SK-N-SH (cell line): ENCODE results near the gene ZAR1L. TPM values are rescaled to one million over a fixed set of nuclear protein-coding genes. Genes with fewer than 3 reads are reported as not detected.

Experiments used
- CTCF ChIA-PET: fragments of 300-600, 350-600 bp; formaldehyde crosslinking; extraction: SDS; loops from one replicate; lab custom pipeline; 2021; lab: Yijun Ruan, JAX
- POLR2A ChIA-PET: fragments of 350-600 bp; sonication (Branson Sonifier 250); formaldehyde crosslinking; extraction: SDS; loops from one replicate; lab custom pipeline; 2020; ENCODE audit warnings: antibody characterized with exemption, inconsistent platforms; lab: Yijun Ruan, JAX
- DNase-seq: peaks from one replicate; pipeline ENCODE4 v3.0.0; 2012
- H2AFZ ChIP-seq: fragments of 200-600 bp; sonication (generic); 2 replicates; pipeline ENCODE4 v1.8.1; 2016; ENCODE audit warnings: antibody characterized with exemption, mild to moderate bottlenecking, low read depth
- H3F3A ChIP-seq: fragments of 200-600 bp; sonication (generic); replicated peaks from 2 replicates; pipeline ENCODE3; 2016; ENCODE audit warnings: antibody characterized with exemption, mild to moderate bottlenecking; ENCODE audit not compliant: insufficient read depth
- H3K27ac ChIP-seq, 2 experiments: fragments of 200-500 bp in 1 of 2; fragments of 200-600 bp in 1 of 2; sonication (Bioruptor generic) in 1 of 2; sonication (generic), shearing (Covaris generic) in 1 of 2; 2 replicates each; pipeline versions ENCODE4 v1.5.1 to v1.6.1; 2014 to 2016; ENCODE audit warnings: low read depth in 2 of 2, inconsistent platforms in 1 of 2, low read length in 1 of 2, mild to moderate bottlenecking in 1 of 2, mixed read lengths in 1 of 2
- H3K27me3 ChIP-seq: fragments of 200-600 bp; sonication (generic), shearing (Covaris generic); 2 replicates; pipeline ENCODE4 v1.6.1; 2016; ENCODE audit warnings: mixed run types; ENCODE audit not compliant: insufficient read depth
- H3K36me3 ChIP-seq, 2 experiments: fragments of 200-500 bp in 1 of 2; fragments of 200-600 bp in 1 of 2; sonication (Bioruptor generic) in 1 of 2; sonication (generic) in 1 of 2; replicated peaks in 1 of 2; 2 replicates each; pipeline versions ENCODE3 to v1.5.1; 2014 to 2016; ENCODE audit warnings: low read length in 1 of 2, mild to moderate bottlenecking in 1 of 2; ENCODE audit not compliant: insufficient read depth in 2 of 2, control insufficient read depth in 1 of 2
- H3K4me1 ChIP-seq, 2 experiments: fragments of 200-500 bp in 1 of 2; fragments of 200-600 bp in 1 of 2; sonication (Bioruptor generic) in 1 of 2; sonication (generic), shearing (Covaris generic) in 1 of 2; 2 replicates each; pipeline versions ENCODE4 v1.5.1 to v1.6.1; 2014 to 2016; ENCODE audit warnings: low read depth in 1 of 2, low read length in 1 of 2, mixed run types in 1 of 2; ENCODE audit not compliant: insufficient read depth in 2 of 2, control insufficient read depth in 1 of 2
- H3K4me2 ChIP-seq: fragments of 200-600 bp; sonication (generic), shearing (Covaris generic); 2 replicates; pipeline ENCODE4 v1.6.1; 2017; ENCODE audit warnings: mixed run types
- H3K4me3 ChIP-seq, 2 experiments: fragments of 200-500 bp in 1 of 2; fragments of 200-600 bp in 1 of 2; sonication (Bioruptor generic) in 1 of 2; sonication (generic), shearing (Covaris generic) in 1 of 2; 2 replicates each; pipeline versions ENCODE4 v1.5.1 to v1.8.1; 2014 to 2016; ENCODE audit warnings: low read depth in 2 of 2, inconsistent platforms in 1 of 2, low read length in 1 of 2, mild to moderate bottlenecking in 1 of 2, mixed read lengths in 1 of 2, moderate library complexity in 1 of 2
- H3K79me2 ChIP-seq: fragments of 200-600 bp; sonication (generic); 2 replicates; pipeline ENCODE4 v1.8.1; 2017; ENCODE audit warnings: mild to moderate bottlenecking; ENCODE audit not compliant: insufficient read depth
- H3K9ac ChIP-seq: fragments of 200-600 bp; sonication (generic); 2 replicates; pipeline ENCODE4 v1.6.1; 2017; ENCODE audit warnings: mixed run types
- H3K9me2 ChIP-seq: fragments of 200-600 bp; sonication (generic); 2 replicates; pipeline ENCODE4 v1.6.1; 2017; ENCODE audit warnings: mixed run types
- H3K9me3 ChIP-seq: fragments of 200-600 bp; sonication (generic); 2 replicates; pipeline ENCODE4 v1.6.1; 2017; ENCODE audit warnings: mixed run types, mild to moderate bottlenecking, moderate library complexity
- H4K20me1 ChIP-seq: fragments of 200-600 bp; sonication (generic); 2 replicates; pipeline ENCODE4 v1.6.1; 2017; ENCODE audit warnings: mild to moderate bottlenecking, mixed run types; ENCODE audit not compliant: insufficient read depth
- CHD2 ChIP-seq: fragments of 150-350 bp; IDR thresholded peaks from 2 replicates; pipeline ENCODE4 v1.6.1; 2018; ENCODE audit warnings: low read length; ENCODE audit not compliant: partially characterized antibody
- EP300 ChIP-seq, 2 experiments: IDR thresholded peaks; 2 replicates each; pipeline versions ENCODE4 v1.4.0 to v1.6.1; 2012; ENCODE audit warnings: borderline replicate concordance in 1 of 2, low read depth in 1 of 2, low read length in 1 of 2
- EZH2phosphoT487 ChIP-seq: fragments of 200-600 bp; sonication (generic); IDR thresholded peaks from 2 replicates; pipeline ENCODE4 v1.6.1; 2017; ENCODE audit warnings: low read depth, mixed run types, mild to moderate bottlenecking, antibody characterized with exemption, moderate library complexity, borderline replicate concordance
- GATA2 ChIP-seq: sonication (generic); formaldehyde crosslinking; IDR thresholded peaks from 2 replicates; pipeline ENCODE4 v1.5.0; 2020; ENCODE audit warnings: mild to moderate bottlenecking, missing genetic modification reagents
- IRF3 ChIP-seq: fragments of 150-350 bp; IDR thresholded peaks from 2 replicates; pipeline ENCODE4 v1.6.1; 2016; ENCODE audit warnings: mild to moderate bottlenecking, low read depth, low read length
- JUND ChIP-seq: IDR thresholded peaks from 2 replicates; pipeline ENCODE4 v1.4.0; 2012
- MAX ChIP-seq: IDR thresholded peaks from 2 replicates; pipeline ENCODE4 v1.4.0; 2012; ENCODE audit warnings: low read depth
- MXI1 ChIP-seq: IDR thresholded peaks from 2 replicates; pipeline ENCODE4 v1.6.1; 2012; ENCODE audit warnings: mild to moderate bottlenecking, low read depth, low read length, improper control_type of control experiment
- NRF1 ChIP-seq: IDR thresholded peaks from 2 replicates; pipeline ENCODE4 v1.6.1; 2012; ENCODE audit warnings: low read depth, mild to moderate bottlenecking, low read length
- POLR2AphosphoS5 ChIP-seq: IDR thresholded peaks from 2 replicates; pipeline ENCODE4 v1.6.1; 2012; ENCODE audit warnings: low read depth, low read length
- RCOR1 ChIP-seq: fragments of 150-350 bp; IDR thresholded peaks from 2 replicates; pipeline ENCODE4 v1.6.1; 2017; ENCODE audit warnings: antibody characterized with exemption, low read length
- RXRA ChIP-seq: IDR thresholded peaks from 2 replicates; pipeline ENCODE4 v1.4.0; 2012; ENCODE audit warnings: low read depth, mild to moderate bottlenecking, borderline replicate concordance
- SIN3A ChIP-seq: IDR thresholded peaks from 2 replicates; pipeline ENCODE4 v1.6.1; 2012; ENCODE audit warnings: low read depth, mild to moderate bottlenecking, low read length, moderate library complexity, borderline replicate concordance
- SMC3 ChIP-seq: IDR thresholded peaks from 2 replicates; pipeline ENCODE4 v1.6.1; 2012; ENCODE audit warnings: low read depth, low read length, improper control_type of control experiment
- TEAD4 ChIP-seq: IDR thresholded peaks from 2 replicates; pipeline ENCODE4 v1.4.0; 2012; ENCODE audit warnings: mild to moderate bottlenecking, borderline replicate concordance; ENCODE audit not compliant: insufficient read depth
- USF1 ChIP-seq: IDR thresholded peaks from 2 replicates; pipeline ENCODE4 v1.4.0; 2012; ENCODE audit warnings: low read depth, borderline replicate concordance
- USF2 ChIP-seq: fragments of 150-350 bp; IDR thresholded peaks from 2 replicates; pipeline ENCODE4 v1.6.1; 2017; ENCODE audit warnings: antibody characterized with exemption, low read length, low read depth, borderline replicate concordance
- YY1 ChIP-seq: IDR thresholded peaks from 2 replicates; pipeline ENCODE4 v1.4.0; 2012; ENCODE audit warnings: low read depth, mild to moderate bottlenecking
- ZBTB33 ChIP-seq: IDR thresholded peaks from 2 replicates; pipeline ENCODE4 v1.4.0; 2012; ENCODE audit warnings: low read depth, borderline replicate concordance
- WGBS: methylation state at CpG from one replicate; pipeline ENCODE4 v1.1.6; 2017; ENCODE audit warnings: low lambda C conversion rate; 5-methylcytosine and 5-hydroxymethylcytosine counted together
- polyA plus RNA-seq, 3 experiments: library from polyadenylated mRNA; depleted of rRNA; stranded (reverse); fragments of >200 nt; gene quantifications; 2 replicates each; pipeline ENCODE4 v1.2.3, GENCODE V29; 2012

Gene ZAR1L
- polyA plus RNA-seq, 1 of the 3 experiments (the other 2 are of a cell fraction): 0.07 TPM

- Histone ChIP-seq H3K4me1 (peaks cover 0 to 6% of the 10 kb centered on the region in 2 experiments; a peak in 2 of 4 replicates), H3K79me2 (peaks cover 19% of the 10 kb centered on the region; the same call in 1 of the 2 replicates), H3K9me2 (no peaks in the 10 kb centered on the region), H3K27ac (peak overlapping the region; percentile 89 to 90; a peak in 3 of 4 replicates), H4K20me1 (no peaks in the 10 kb centered on the region), H3K27me3 (no peaks in the 10 kb centered on the region), H3K4me2 (peak overlapping the region; percentile 83), H3K9ac (peak overlapping the region; percentile 84; the same call in 1 of the 2 replicates), H3F3A (no peaks in the 10 kb centered on the region), H3K36me3 (peaks cover 10 to 15% of the 10 kb centered on the region in 2 experiments), H3K9me3 (no peaks in the 10 kb centered on the region), H3K4me3 (peak overlapping the region; percentile 90 to 97; a peak in 3 of 4 replicates), H2AFZ (peak overlapping the region; percentile 100)
- ChIA-PET CTCF (interaction anchor here (1.0 to 2.7 kb wide), 3 partner anchors 152 to 406 kb away, joined by 3 to 11 read pairs (median 6); no protein-coding TSS in a partner anchor), POLR2A (no interaction called here)
- DNase-seq: no peak
- 66% methylated on average over 6 of the region's 6 CpGs for WGBS
- TF ChIP-seq NRF1 (no peak), SIN3A (no peak), RCOR1 (no peak), USF2 (no peak), SMC3 (no peak), JUND (no peak), IRF3 (no peak), EZH2phosphoT487 (no peak), RXRA (no peak), POLR2AphosphoS5 (no peak), CHD2 (no peak), ZBTB33 (no peak)
Observed at GRCh38 chr13:32316501-32316900, 1.3 kb upstream of the ZAR1L start.

- under 1% methylated on average over 13 of the region's 13 CpGs for WGBS
- H4K20me1 ChIP-seq: no peaks in the 10 kb centered on the region
- no peak for TF ChIP-seq POLR2AphosphoS5
- peak; percentile 60 for TF ChIP-seq MXI1
- TF ChIP-seq ZBTB33: no peak
- peak; percentile 56; the same call in 1 of the 2 replicates for TF ChIP-seq MAX
- TF ChIP-seq EP300 (IDR thresholded peaks at IDR 0.05; ENCODE audit: borderline replicate concordance in 1 of 2, low read depth in 1 of 2, low read length in 1 of 2): no peak
- no peak for TF ChIP-seq YY1
- no peak for TF ChIP-seq CHD2
- no peak for TF ChIP-seq TEAD4
- TF ChIP-seq GATA2 (CRISPR knock-in tag): no peak
- TF ChIP-seq USF1: no peak
- no peaks in the 10 kb centered on the region for H3F3A ChIP-seq
- peak overlapping the region; percentile 83 for H3K4me2 ChIP-seq
- ChIA-PET POLR2A (interaction anchor here (1.1 to 1.8 kb wide), 2 partner anchors 285 to 470 kb away, joined by 3 to 4 read pairs; partner anchors contain the start of gene FRY), CTCF (interaction anchor here (0.7 to 2.7 kb wide), 5 partner anchors 98 to 406 kb away, joined by 3 to 11 read pairs (median 5); no protein-coding TSS in a partner anchor)
- peak overlapping the region; percentile 100 for H2AFZ ChIP-seq
- H3K9ac ChIP-seq: peak overlapping the region; percentile 84
- peaks cover 10 to 15% of the 10 kb centered on the region in 2 experiments for H3K36me3 ChIP-seq
- no peaks in the 10 kb centered on the region for H3K27me3 ChIP-seq
- no peak for DNase-seq
- H3K27ac ChIP-seq: peak overlapping the region; percentile 89 to 90
- no peaks in the 10 kb centered on the region for H3K9me2 ChIP-seq
- H3K4me3 ChIP-seq: peak overlapping the region; percentile 90 to 97
- peaks cover 19% of the 10 kb centered on the region; the same call in 1 of the 2 replicates for H3K79me2 ChIP-seq
- H3K9me3 ChIP-seq: no peaks in the 10 kb centered on the region
- peaks cover 0 to 6% of the 10 kb centered on the region in 2 experiments; a peak in 2 of 4 replicates for H3K4me1 ChIP-seq
Observed at GRCh38 chr13:32316028-32316339, 821 bp upstream of the ZAR1L start.
